ENCODE results near the gene GNAZ. TPM values are rescaled to one million over a fixed set of nuclear protein-coding genes. Genes with fewer than 3 reads are reported as not detected.

GNAZ gene
- total RNA-seq, 1 experiment from 2014 or later, result 1.2 TPM

GRCh38 chr22:23086263-23086662 is 15.9 kb downstream of the GNAZ start:
- POLR2A ChIA-PET (ENCODE audit: unreplicated experiment), result no interaction called here
- BruUV-seq (replicated peaks), result no TSS peak

GRCh38 chr22:23086787-23087186 is 16.5 kb downstream of the GNAZ start:
- ChIA-PET CTCF (no interaction called here), POLR2A (ENCODE audit: unreplicated experiment) (no interaction called here)
- Histone ChIP-seq H3K27me3 (ENCODE audit: insufficient read depth, low read depth) (peaks cover 5% of the 10 kb centered on the region), H3K79me2 (ENCODE audit: low read depth) (no peaks in the 10 kb centered on the region), H3K4me3 (no peak overlapping the region), H3K27ac (no peak overlapping the region), H3K4me2 (no peak overlapping the region), H2AFZ (no peak overlapping the region), H3K9me3 (ENCODE audit: insufficient read depth, low read depth) (no peaks in the 10 kb centered on the region), H4K20me1 (ENCODE audit: insufficient read depth) (no peaks in the 10 kb centered on the region), H3F3A (ENCODE audit: insufficient read depth, low read depth) (no peaks in the 10 kb centered on the region), H3K36me3 (ENCODE audit: low read depth) (no peaks in the 10 kb centered on the region), H3K4me1 (replicated peaks; ENCODE audit: insufficient read depth) (no peaks in the 10 kb centered on the region), H3K9me2 (ENCODE audit: insufficient read depth) (no peaks in the 10 kb centered on the region)
- BruUV-seq (replicated peaks), result no TSS peak
- TF ChIP-seq CTCF (conservative IDR thresholded peaks at IDR 0.05) (no peak), EZH2 (IDR thresholded peaks at IDR 0.05; ENCODE audit: low read depth) (no peak)
- intact Hi-C loops (cut with micrococcal nuclease; ENCODE audit: unreplicated experiment), result no loop called here
- DNase-seq, result no peak

More at GRCh38 chr22:23086263-23086662, 15.9 kb downstream of the GNAZ start:
- H4K20me1 ChIP-seq (ENCODE audit: insufficient read depth), result no peaks in the 10 kb centered on the region
- no peak overlapping the region for H2AFZ ChIP-seq
- no peak overlapping the region for H3K27ac ChIP-seq
- H3K4me1 ChIP-seq (replicated peaks; ENCODE audit: insufficient read depth), result no peaks in the 10 kb centered on the region
- H3K79me2 ChIP-seq (ENCODE audit: low read depth), result no peaks in the 10 kb centered on the region
- H3K27me3 ChIP-seq (ENCODE audit: insufficient read depth, low read depth), result peaks cover 5% of the 10 kb centered on the region
- CTCF ChIA-PET, result no interaction called here
- H3K4me3 ChIP-seq, result no peak overlapping the region
- DNase-seq, result no peak
- intact Hi-C loops (cut with micrococcal nuclease; ENCODE audit: unreplicated experiment), result no loop called here
- H3K4me2 ChIP-seq, result no peak overlapping the region
- no peak for TF ChIP-seq EZH2 (IDR thresholded peaks at IDR 0.05; ENCODE audit: low read depth)
- no peak for TF ChIP-seq CTCF (conservative IDR thresholded peaks at IDR 0.05)
- no peaks in the 10 kb centered on the region for H3K9me2 ChIP-seq (ENCODE audit: insufficient read depth)
- no peaks in the 10 kb centered on the region for H3K9me3 ChIP-seq (ENCODE audit: insufficient read depth, low read depth)
- H3F3A ChIP-seq (ENCODE audit: insufficient read depth, low read depth), result no peaks in the 10 kb centered on the region
- no peaks in the 10 kb centered on the region for H3K36me3 ChIP-seq (ENCODE audit: low read depth)

GRCh38 chr22:23088199-23088604 is 17.9 kb downstream of the GNAZ start:
- DNase-seq, result peak in 1 of 2 experiments; percentile 51
- H3K27ac ChIP-seq, result no peak overlapping the region
- H4K20me1 ChIP-seq (ENCODE audit: insufficient read depth), result no peaks in the 10 kb centered on the region
- intact Hi-C loops (cut with micrococcal nuclease; ENCODE audit: unreplicated experiment), result no loop called here
- H3K9me3 ChIP-seq (ENCODE audit: insufficient read depth, low read depth), result no peaks in the 10 kb centered on the region
- H3K4me3 ChIP-seq, result no peak overlapping the region
- H3K36me3 ChIP-seq (ENCODE audit: low read depth), result no peaks in the 10 kb centered on the region
- no peak overlapping the region for H3K4me2 ChIP-seq
- ChIA-PET POLR2A (ENCODE audit: unreplicated experiment) (no interaction called here), CTCF (no interaction called here)
- H3K27me3 ChIP-seq (ENCODE audit: insufficient read depth, low read depth), result peaks cover 14% of the 10 kb centered on the region
- no TSS peak for BruUV-seq (replicated peaks)
- no peaks in the 10 kb centered on the region for H3K9me2 ChIP-seq (ENCODE audit: insufficient read depth)
- TF ChIP-seq CTCF (conservative IDR thresholded peaks at IDR 0.05) (no peak), EZH2 (IDR thresholded peaks at IDR 0.05; ENCODE audit: low read depth) (no peak)
- H3K4me1 ChIP-seq (replicated peaks; ENCODE audit: insufficient read depth), result no peaks in the 10 kb centered on the region
- no peaks in the 10 kb centered on the region for H3F3A ChIP-seq (ENCODE audit: insufficient read depth, low read depth)
- no peak overlapping the region for H2AFZ ChIP-seq
- no peaks in the 10 kb centered on the region for H3K79me2 ChIP-seq (ENCODE audit: low read depth)
